Stimulated activated CD4-positive, alpha-beta T cell treated with anti-CD3 and anti-CD28 coated beads, Interleukin-15, amount 100 ng/mL, for 48 hours (primary cell): ENCODE measurements around the gene FAM131B.

ENCODE experiments used
- DNase-seq, 2 donors: peaks; one replicate each; pipeline ENCODE4 v3.0.0-alpha.2; 2020; ENCODE audit warnings: low read depth in 2 of 2

Gene FAM131B

DNA sequence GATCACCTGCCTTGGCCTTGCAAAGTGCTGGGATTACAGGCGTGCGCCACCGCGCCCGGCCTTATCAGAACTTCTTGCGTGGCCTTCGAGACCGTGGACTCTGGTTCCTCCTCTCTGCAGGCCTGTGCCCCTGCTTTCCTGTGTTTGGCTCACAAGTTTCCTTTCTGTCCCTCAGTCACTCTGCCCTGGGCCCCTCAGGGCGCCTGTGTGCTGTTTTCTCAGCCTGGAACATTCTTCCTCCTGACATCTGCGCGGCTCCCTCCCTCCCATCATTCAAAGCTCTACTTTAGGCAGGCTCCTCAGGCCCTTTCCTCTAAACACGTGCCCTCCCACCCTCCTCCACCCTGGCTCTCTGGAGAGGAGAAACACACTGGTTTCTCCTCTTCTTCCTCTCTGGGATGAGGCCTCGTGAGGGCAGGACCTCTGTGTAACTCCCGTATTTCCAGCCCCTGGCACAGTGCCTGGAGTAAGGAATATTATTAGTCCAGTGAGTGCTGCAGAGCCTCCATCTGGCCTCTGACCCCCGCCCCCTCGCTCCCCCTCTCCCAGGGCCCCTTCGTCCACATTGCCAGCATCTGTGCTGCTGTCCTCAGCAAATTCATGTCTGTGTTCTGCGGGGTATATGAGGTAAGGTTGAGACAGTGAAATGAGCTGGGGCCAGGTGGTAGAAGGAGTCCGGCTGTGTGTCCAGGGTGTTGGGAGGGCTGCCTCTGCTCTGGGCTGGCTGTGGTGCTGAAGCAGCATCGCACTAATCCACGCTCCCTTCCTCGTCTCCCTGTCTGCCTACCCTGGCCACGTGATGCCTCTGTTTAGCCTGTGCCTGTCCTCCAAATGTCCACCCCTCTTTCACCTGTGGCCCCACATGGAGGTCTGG lies 39.5 kb downstream of the FAM131B start:
- DNase-seq: no peak

DNA sequence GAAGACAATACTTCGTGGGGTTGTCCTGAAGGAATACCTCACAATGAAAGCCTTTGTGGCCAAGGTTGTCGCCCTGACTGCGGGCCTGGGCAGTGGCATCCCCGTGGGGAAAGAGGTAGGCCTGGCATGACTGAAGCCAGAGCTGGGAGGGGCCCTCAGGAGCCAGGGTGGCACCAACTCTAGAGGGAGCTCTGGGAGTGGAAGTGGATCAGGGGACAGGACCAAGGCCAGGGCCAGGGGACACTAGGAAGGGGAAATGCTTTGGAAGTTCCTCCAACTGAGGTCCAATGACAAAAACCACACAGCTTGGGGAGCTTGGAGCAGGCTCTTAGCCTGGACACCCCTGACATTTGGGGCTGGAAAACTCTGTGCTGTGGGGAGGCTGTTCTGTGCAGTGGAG lies 40.8 kb downstream of the FAM131B start:
- no peak for DNase-seq

DNA sequence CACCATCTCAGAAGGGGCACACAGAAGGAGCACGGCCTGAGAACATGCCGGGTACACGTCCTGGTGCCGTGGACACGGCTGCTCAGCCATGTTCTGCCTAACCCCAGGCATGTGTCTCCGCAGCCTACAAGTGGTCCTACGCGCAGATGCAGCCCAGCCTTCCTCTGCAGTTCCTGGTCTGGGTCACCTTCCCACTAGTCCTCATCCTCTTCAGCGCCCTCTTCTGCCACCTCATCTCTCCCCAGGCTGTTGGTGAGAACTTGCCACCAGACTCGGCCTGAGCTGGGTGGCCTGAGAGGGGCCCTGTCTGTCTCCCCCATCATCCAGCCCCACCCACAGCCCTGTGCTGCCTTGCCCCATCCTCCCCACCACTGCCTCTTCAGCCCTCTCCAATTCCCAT lies 41.3 kb downstream of the FAM131B start:
- no peak for DNase-seq

DNA sequence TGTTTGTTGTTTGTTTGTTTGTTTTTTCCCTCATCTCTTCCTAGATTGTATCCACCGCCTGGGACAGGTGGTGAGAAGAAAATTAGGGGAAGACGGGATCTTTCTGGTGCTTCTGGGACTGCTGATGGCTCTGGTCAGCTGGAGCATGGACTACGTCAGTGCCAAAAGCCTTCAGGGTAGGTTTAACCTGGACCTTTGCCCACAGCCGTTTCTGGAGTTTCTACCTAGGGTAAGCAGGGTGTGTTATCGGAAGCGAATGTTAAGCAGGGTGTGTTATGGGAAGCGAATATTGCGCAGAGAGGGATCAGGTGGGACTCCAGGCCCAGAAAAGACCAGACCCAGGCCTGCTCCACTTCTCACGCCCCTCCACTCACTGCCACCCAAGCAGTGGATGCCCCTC lies 41.9 kb downstream of the FAM131B start:
- DNase-seq: no peak

DNA sequence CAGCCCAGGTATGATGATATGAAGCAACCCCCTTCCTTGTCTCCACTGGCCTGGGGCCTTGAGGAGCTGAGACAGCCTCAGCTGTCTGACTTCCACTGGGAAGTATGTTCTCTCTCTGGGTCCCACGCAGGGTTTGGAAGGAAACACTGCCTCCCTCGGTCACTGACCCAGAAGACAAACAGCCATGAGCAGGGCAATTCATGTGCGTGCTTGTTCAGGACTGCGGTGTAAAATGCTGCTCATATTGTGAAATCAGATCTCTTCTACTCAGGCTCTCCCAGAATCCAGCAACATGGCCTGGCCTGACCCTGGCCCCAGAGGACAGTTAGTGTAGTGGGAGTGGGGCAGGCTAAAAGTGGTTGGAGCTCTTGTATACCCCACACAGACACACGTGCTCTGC lies 43.9 kb downstream of the FAM131B start:
- no peak for DNase-seq

DNA sequence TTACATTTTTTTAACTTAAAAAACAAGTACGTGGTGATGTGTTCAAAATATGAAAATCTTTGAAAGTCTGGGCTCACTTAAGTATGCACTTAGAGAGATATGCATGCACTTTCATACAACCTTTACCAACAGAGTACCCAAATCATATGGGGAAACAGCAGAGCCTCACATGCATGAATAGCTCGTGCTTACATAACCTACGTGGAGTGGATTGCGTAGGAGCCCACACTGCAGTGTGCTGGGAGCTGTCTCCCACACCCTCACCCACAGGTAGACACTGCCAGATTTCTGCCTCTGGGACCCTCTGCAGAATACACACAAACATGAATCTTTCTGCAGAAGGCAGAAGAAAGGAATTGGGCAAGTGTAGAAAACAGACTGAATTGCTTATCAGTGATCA lies 46.0 kb downstream of the FAM131B start:
- no peak for DNase-seq

DNA sequence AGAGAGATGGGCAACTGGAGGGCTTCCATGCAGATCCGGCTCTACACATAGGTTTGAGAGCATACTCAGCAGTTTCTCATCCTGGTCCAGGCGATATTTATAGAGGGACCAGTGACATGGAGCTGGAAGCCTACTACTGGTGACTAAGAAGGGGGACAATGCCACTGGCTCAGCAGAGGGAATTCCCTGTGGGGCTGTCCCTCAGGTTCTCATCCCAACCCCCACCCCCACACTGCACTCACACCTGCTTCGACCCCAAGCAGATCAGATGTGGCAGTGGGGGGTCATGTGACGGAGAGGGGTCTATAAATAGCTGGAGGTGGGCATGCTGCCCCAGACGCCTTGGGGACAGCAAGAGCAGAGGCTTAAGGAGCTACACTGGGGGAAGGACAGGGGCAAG lies 46.7 kb downstream of the FAM131B start, which contains the start of gene CLCN1:
TSS of gene CLCN1 (plus strand) at position 336 of the 400 bp plus-strand sequence. CDS start 102 bp downstream, outside the sequence.
- no peak for DNase-seq

DNA sequence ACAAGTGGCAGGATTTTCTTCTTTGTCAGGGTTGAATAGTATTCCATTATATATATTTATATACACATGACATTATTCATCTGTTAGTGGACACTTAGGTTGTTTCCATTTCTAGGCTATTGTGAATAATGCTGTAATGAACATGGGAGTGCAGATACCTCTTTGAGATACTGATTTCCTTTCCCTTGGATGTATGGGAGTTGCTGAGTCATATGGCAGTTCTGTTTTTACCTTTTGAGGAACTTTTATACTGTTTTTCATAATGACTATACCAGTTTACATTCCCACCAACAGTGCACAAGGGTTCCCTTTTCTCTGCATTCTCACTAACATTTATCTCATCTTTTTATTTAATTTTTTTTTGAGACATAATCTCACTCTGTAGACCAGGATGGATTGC lies 48.4 kb downstream of the FAM131B start:
- DNase-seq: no peak

DNA sequence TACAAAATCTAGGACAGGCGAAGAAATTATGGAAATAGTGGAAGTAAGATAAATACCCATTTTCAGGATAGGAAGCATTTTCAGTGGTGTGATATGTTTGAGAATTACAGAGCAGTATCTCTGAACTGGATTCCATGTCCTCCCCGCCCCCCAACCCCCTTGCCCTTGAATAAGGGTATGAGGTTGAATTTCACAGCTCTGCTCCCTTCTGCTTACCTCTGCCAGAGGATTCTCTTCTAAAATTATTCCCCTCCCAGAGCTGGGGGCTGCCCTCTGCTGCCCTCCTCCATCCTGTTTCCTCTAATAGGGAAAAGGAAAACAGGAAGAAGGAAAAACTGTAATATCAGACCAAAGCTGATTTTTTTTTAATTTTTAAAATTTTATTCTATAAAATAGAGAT lies 53.9 kb downstream of the FAM131B start:
- no peak for DNase-seq

DNA sequence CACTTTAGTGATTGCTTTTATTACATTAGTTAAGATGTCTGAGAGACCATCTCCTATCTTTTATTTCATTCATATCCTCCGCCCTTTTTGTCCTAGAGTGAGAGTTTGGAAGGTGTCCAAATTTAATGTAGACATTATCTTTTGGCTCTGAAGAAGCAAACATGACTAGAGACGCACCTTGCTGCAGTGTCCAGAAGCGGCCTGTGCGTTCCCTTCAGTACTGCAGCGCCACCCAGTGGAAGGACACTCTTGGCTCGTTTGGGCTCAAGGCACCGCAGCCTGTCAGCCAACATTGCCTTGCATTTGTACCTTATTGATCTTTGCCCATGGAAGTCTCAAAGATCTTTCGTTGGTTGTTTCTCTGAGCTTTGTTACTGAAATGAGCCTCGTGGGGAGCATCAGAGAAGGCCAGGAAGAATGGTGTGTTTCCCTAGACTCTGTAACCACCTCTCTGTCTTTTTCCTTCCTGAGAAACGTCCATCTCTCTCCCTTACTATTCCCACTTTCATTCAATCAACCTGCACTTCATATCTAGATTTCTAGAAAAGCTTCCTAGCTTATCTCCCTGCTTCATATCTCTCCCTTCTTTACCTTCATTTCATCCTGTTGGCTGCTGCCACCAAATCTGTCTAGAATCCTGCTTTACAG lies 57.0 kb downstream of the FAM131B start:
- DNase-seq: peak; percentile 50 to 62

DNA sequence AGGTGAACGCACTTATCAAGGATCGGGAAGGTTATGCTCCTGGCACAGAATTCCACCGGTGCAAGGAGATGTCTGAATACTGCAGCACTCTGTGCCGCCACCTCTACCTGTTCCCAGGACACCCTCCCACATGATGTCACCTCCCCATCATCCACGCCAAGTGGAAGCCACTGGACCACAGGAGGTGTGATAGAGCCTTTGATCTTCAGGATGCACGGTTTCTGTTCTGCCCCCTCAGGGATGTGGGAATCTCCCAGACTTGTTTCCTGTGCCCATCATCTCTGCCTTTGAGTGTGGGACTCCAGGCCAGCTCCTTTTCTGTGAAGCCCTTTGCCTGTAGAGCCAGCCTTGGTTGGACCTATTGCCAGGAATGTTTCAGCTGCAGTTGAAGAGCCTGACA lies 57.6 kb downstream of the FAM131B start:
- DNase-seq: no peak

DNA sequence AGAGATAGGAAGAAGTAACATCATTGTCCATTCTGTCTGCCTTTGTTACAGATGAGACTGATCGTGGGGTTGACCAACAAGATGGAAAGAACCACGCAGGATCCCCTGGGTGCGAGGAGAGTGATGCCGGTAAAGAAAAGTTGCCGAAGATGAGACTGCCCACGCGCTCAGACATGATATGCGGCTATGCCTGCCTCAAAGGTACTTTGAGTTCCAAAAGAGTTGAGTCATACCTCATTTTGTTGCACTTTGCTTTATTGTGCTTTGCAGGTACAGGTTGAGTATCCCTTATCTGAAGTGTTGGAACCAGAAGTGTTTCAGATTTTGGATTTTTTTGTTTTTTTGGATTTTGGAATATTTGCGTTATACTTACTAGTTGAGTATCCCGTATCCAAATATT lies 58.8 kb downstream of the FAM131B start:
- no peak for DNase-seq
